ENCODE measurements around the gene MLPH.

DNA sequence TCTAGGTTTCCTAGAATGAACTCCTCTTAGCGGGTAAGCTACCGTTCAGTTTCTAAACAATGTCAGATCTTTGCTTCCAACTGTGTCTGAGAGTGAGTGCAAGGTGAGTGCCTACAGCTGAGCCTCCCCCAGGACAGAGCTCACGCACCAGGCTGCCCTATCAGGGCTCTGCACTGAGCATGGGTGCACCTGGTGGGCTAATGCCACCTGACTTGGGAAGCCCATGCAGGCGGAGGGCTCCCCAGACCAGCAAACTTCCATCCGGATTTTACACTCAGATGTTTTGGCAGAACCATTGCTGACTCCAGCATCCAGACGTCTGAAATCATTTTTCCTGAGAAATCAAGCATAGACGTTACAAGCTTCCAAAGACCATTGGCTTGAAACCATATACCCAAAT, 16.1 kb upstream of the MLPH start:
- TF ChIP-seq, protein P1, sequence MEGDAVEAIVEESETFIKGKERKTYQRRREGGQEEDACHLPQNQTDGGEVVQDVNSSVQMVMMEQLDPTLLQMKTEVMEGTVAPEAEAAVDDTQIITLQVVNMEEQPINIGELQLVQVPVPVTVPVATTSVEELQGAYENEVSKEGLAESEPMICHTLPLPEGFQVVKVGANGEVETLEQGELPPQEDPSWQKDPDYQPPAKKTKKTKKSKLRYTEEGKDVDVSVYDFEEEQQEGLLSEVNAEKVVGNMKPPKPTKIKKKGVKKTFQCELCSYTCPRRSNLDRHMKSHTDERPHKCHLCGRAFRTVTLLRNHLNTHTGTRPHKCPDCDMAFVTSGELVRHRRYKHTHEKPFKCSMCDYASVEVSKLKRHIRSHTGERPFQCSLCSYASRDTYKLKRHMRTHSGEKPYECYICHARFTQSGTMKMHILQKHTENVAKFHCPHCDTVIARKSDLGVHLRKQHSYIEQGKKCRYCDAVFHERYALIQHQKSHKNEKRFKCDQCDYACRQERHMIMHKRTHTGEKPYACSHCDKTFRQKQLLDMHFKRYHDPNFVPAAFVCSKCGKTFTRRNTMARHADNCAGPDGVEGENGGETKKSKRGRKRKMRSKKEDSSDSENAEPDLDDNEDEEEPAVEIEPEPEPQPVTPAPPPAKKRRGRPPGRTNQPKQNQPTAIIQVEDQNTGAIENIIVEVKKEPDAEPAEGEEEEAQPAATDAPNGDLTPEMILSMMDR (IDR thresholded peaks at IDR 0.05), result no peak
- TF ChIP-seq EP300 (IDR thresholded peaks at IDR 0.05), result no peak
